Fibroblast of villous mesenchyme (primary cell): ENCODE data around the gene SPSB1. TPM values are rescaled to one million over a fixed set of nuclear protein-coding genes. Genes with fewer than 3 reads are reported as not detected.

Source experiments
- DNase-seq: peaks from one replicate; pipeline ENCODE4 v3.0.0-alpha.2; 2010; ENCODE audit warnings: low read depth
- H3K4me3 ChIP-seq: 2 replicates; pipeline ENCODE4 v1.5.1; 2011; ENCODE audit warnings: low read depth, mild to moderate bottlenecking, low read length
- total RNA-seq: library from RNA; depleted of rRNA; stranded (reverse); fragments of >200 nt; gene quantifications from 2 replicates; pipeline ENCODE4 v1.2.3, GENCODE V29; 2012
- TF ChIP-seq, protein P1 (sequence below): IDR thresholded peaks from 2 replicates; pipeline ENCODE4 v1.5.1; 2012; ENCODE audit warnings: low read depth, mild to moderate bottlenecking, low read length; ENCODE audit not compliant: insufficient read depth

SPSB1 gene
- total RNA-seq, 1 donor: 20.7 TPM

DNA sequence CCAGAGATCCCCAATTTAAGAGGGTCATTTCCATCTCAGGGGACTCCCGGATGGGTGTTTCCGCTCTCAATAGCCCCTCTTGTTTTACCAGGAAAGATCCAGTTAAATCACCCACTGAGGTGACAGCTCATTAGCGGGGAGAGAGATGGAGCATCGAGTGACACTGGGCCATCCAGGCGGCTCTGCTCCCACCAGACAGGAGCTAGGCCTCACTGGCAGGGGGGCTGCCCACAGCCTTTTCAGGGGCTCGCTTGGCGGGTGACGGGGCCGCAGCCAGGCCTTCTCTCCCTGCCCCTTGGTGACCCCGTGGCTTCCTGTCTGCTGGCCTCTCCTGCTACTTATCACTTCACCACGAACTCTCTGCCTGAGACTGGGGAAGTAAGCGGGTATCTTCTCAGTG is 26.7 kb upstream of the SPSB1 start:
- DNase-seq: no peak
- H3K4me3 ChIP-seq: no peak overlapping the region
- TF ChIP-seq, protein P1, sequence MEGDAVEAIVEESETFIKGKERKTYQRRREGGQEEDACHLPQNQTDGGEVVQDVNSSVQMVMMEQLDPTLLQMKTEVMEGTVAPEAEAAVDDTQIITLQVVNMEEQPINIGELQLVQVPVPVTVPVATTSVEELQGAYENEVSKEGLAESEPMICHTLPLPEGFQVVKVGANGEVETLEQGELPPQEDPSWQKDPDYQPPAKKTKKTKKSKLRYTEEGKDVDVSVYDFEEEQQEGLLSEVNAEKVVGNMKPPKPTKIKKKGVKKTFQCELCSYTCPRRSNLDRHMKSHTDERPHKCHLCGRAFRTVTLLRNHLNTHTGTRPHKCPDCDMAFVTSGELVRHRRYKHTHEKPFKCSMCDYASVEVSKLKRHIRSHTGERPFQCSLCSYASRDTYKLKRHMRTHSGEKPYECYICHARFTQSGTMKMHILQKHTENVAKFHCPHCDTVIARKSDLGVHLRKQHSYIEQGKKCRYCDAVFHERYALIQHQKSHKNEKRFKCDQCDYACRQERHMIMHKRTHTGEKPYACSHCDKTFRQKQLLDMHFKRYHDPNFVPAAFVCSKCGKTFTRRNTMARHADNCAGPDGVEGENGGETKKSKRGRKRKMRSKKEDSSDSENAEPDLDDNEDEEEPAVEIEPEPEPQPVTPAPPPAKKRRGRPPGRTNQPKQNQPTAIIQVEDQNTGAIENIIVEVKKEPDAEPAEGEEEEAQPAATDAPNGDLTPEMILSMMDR: no peak

DNA sequence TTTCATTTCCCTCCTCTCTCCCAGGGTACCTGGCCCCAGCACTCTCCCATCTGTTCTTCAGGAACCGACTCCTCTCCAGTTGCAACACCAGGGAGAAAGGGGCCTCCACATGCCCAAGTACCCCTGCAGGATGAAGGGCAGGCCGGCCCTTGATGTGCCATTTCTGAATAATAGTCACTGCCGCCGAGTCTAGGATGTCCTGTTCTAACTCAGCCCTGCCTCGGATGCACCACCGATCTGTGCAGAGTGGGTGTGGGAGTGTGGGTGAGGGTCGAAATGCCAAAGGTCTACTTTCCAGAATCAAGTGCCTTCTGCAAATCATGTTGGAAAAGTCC is 25.4 kb upstream of the SPSB1 start:
- no peak for DNase-seq
- H3K4me3 ChIP-seq: no peak overlapping the region
- TF ChIP-seq, protein P1: no peak

DNA sequence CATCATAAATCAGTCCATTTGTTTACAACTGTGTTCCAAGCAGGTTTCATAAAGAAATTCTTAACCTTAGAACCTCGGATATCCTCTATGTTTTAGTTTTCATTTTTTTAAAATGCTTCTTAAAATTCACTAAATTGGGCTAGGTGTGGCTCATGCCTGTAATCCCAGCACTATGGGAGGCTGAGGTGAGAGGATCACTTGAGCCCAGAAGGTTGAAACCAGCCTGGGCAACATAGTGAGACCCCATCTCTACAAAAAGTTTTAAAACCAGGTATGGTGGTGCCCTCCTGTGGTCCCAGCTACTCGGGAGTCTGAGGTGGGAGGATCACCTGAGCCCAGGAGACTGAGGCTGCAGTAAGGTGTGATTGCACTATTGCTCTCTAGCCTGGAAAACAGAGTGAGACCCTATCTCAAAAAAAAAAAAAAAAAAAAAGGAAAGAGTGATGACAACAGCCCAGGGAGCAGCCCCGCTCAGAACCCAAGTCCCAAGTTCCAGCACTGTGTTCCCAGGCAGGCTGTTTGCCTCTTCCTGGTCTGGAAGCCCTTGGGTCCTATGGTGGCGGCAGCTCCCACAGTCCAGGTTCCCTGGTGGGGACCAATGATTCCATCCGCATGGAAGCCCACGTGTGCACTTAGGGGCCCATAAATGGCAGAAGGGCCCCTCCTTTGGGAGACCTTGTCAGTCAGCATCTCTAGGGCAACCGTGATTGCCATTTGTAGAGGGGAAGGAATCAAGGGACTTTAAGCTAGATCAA is 24.7 kb upstream of the SPSB1 start:
- no peak overlapping the region for H3K4me3 ChIP-seq
- no peak for DNase-seq
- TF ChIP-seq, protein P1: no peak

DNA sequence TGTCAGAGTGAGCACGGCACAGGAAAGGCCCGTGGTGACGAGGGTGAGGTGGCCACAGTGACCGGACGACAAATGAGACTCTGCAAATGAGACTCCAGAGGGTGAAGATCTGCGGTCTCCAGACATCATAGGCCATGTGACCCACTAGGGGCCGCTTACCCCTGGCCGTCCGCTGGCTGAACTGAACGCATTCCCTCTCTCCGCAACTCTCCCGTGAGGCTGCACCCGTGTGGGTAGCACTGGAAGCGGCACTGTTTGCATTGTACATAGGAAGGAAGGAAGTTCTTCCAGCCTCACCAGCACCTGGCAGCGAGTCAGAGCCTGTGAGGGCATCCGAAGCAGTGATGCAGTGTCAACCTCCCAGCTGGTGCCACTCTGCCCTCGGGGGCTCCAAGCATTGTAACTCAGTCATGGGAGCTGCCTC is 23.6 kb upstream of the SPSB1 start:
- no peak for DNase-seq
- TF ChIP-seq, protein P1: no peak
- no peak overlapping the region for H3K4me3 ChIP-seq

DNA sequence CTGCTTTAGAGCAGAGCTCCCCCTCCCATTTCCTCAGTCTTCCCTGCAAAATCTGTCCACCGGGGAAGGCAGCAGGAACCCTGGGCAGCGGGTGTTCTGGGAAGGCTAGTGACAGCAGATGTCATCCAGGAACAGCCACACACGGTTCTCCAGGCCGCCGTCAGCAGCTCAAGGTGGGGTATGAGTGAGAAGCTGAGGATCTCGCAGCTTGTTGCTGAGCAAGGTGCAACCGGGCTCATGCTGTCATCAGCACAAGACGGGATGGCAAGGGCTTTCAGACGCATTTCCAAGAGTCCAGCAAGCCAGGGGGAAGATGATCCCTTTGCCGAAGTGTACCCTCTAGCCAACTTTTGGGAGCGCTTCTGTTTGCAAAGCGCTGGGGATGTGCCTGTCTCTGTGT is 23.0 kb upstream of the SPSB1 start:
- DNase-seq: no peak
- TF ChIP-seq, protein P1: no peak
- no peak overlapping the region for H3K4me3 ChIP-seq

DNA sequence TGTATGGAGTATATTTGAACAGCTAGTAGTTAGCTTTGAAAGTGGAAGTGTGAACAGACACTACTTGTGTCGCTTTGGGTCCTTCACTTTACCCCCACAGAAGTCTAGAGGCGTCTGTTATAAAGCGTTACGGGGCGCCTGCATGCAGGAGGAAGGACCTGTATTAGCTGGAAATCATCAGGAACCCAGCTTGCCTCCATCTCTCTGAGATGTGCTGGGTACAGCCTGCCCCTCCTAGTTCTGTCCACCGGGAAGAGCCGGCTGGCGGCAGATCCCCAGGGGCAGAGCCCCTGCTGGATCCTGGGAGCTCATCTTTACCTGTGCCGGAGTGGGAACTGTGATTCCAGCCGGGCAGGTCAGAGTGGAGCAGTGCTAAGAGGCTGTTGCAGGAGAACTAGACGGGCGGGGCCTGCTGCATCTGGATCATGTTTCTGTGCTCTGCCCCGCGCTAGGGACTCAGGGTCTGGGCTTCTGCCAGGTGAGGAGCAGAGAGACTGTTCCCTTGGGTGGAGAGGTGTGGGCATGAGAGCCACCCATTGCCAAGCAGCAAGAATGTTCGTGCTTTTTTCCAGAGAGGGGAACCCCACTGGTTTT is 22.3 kb upstream of the SPSB1 start:
- no peak overlapping the region for H3K4me3 ChIP-seq
- DNase-seq: no peak
- TF ChIP-seq, protein P1: no peak
